Endothelial cell (in vitro differentiated cells): ENCODE data around the gene MMP12. TPM values are rescaled to one million over a fixed set of nuclear protein-coding genes. Genes with fewer than 3 reads are reported as not detected.

Source experiments
- DNase-seq: peaks from one replicate; pipeline ENCODE4 v3.0.0; 2021; ENCODE audit warnings: low spot score
- H3K27ac Mint-ChIP-seq: one replicate; pipeline ENCODE4 v1.8.0; 2021; ENCODE audit warnings: mixed read lengths, inconsistent platforms; ENCODE audit not compliant: unreplicated experiment
- H3K27me3 Mint-ChIP-seq: one replicate; pipeline ENCODE4 v1.8.0; 2021; ENCODE audit warnings: mild to moderate bottlenecking, moderate library complexity, mixed read lengths, inconsistent platforms; ENCODE audit not compliant: unreplicated experiment
- H3K36me3 Mint-ChIP-seq: one replicate; pipeline ENCODE4 v1.8.0; 2021; ENCODE audit warnings: mild to moderate bottlenecking, low read depth, mixed read lengths, inconsistent platforms; ENCODE audit not compliant: unreplicated experiment
- H3K4me1 Mint-ChIP-seq: one replicate; pipeline ENCODE4 v1.8.0; 2021; ENCODE audit warnings: mild to moderate bottlenecking, mixed read lengths, inconsistent platforms; ENCODE audit not compliant: unreplicated experiment
- H3K4me3 Mint-ChIP-seq: one replicate; pipeline ENCODE4 v1.8.0; 2021; ENCODE audit warnings: mild to moderate bottlenecking, mixed read lengths, inconsistent platforms; ENCODE audit not compliant: unreplicated experiment
- H3K9me3 Mint-ChIP-seq: one replicate; pipeline ENCODE4 v1.8.0; 2021; ENCODE audit warnings: mixed read lengths, inconsistent platforms; ENCODE audit not compliant: unreplicated experiment
- total RNA-seq: library from RNA; stranded (reverse); fragmentation: NEBNext Ultra II Directional; extraction: Animal tissue kit (Norgen Biotek cat#: 25700); gene quantifications from one replicate; pipeline ENCODE4 v1.2.1, GENCODE V29; 2021; ENCODE audit not compliant: unreplicated experiment
- TF ChIP-seq, protein P1 (sequence below): fragments of 200-600 bp; sonication (generic); IDR thresholded peaks from one replicate; pipeline ENCODE4 v1.5.0; 2021; ENCODE audit warnings: antibody characterized with exemption; ENCODE audit not compliant: unreplicated experiment

Gene MMP12
- total RNA-seq, 1 donor from 2014 or later = not detected

DNA sequence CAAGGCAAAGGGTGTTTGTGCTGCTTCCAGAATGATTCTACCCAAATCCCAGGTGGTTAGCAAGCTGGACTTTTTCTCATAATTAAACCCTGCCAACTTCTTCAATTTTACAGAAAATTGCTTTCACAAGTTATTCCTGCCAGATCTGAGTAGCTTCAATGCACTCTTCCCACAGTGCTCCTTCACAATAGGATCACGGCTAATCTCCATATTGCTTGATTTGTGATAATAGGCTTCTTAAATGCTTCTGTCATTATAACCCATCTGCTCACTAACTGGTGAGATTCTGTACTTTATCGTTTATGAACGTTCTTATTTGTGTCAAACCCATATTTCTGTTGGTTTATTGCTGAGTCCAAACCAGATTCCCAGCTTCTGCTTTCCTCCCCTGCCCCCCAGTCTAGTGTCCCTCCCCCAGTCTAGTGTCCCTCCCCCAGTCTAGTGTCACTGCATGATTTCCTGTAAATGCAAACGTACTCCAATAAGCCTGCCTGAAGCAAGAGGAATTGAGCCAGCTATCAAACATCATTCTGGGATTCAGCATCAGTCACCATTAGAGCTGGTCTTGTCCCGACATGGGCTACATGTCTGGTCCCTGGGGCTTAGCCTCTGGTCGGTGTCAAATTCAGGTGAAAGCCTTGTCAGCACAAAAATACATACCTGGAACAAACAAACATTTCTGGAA, 45.3 kb downstream of the MMP12 start:
- H3K36me3 Mint-ChIP-seq = no peaks in the 10 kb centered on the region
- H3K27me3 Mint-ChIP-seq = peaks cover 1% of the 10 kb centered on the region
- H3K9me3 Mint-ChIP-seq = no peaks in the 10 kb centered on the region
- TF ChIP-seq, protein P1, sequence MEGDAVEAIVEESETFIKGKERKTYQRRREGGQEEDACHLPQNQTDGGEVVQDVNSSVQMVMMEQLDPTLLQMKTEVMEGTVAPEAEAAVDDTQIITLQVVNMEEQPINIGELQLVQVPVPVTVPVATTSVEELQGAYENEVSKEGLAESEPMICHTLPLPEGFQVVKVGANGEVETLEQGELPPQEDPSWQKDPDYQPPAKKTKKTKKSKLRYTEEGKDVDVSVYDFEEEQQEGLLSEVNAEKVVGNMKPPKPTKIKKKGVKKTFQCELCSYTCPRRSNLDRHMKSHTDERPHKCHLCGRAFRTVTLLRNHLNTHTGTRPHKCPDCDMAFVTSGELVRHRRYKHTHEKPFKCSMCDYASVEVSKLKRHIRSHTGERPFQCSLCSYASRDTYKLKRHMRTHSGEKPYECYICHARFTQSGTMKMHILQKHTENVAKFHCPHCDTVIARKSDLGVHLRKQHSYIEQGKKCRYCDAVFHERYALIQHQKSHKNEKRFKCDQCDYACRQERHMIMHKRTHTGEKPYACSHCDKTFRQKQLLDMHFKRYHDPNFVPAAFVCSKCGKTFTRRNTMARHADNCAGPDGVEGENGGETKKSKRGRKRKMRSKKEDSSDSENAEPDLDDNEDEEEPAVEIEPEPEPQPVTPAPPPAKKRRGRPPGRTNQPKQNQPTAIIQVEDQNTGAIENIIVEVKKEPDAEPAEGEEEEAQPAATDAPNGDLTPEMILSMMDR = no peak
- H3K27ac Mint-ChIP-seq = no peak overlapping the region
- no peaks in the 10 kb centered on the region for H3K4me1 Mint-ChIP-seq
- H3K4me3 Mint-ChIP-seq = no peak overlapping the region
- DNase-seq = no peak

GRCh38 chr11:102824556-102824955, 50.2 kb downstream of the MMP12 start:
- H3K4me3 Mint-ChIP-seq = no peak overlapping the region
- H3K4me1 Mint-ChIP-seq = no peaks in the 10 kb centered on the region
- TF ChIP-seq, protein P1 = no peak
- H3K27me3 Mint-ChIP-seq = no peaks in the 10 kb centered on the region
- no peaks in the 10 kb centered on the region for H3K36me3 Mint-ChIP-seq
- H3K27ac Mint-ChIP-seq = no peak overlapping the region
- DNase-seq = no peak
- H3K9me3 Mint-ChIP-seq = no peaks in the 10 kb centered on the region

DNA sequence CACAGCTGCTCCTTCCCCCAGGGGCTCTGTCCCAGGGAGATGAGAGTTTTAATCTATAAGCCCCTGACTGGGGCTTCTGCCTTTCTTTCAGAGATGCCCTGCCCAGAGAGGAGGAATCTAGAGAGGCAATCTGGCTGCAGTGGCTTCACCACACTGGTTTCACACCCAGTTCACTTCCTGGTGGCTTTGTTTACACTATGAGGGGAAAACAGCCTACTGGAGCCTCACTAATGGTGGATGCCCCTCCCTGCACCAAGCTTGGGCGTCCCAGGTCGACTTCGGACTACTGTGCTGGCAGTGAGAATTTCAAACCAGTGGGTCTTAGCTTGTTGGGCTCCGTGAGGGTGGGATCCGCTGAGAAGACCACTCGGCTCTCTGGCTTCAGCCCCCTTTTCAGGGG, 55.3 kb downstream of the MMP12 start:
- H3K27me3 Mint-ChIP-seq = peaks cover 1% of the 10 kb centered on the region
- no peaks in the 10 kb centered on the region for H3K4me1 Mint-ChIP-seq
- TF ChIP-seq, protein P1 = no peak
- no peaks in the 10 kb centered on the region for H3K36me3 Mint-ChIP-seq
- no peak overlapping the region for H3K27ac Mint-ChIP-seq
- DNase-seq = no peak
- H3K9me3 Mint-ChIP-seq = no peaks in the 10 kb centered on the region
- H3K4me3 Mint-ChIP-seq = no peak overlapping the region

- Mint-ChIP-seq H3K9me3 (no peaks in the 10 kb centered on the region), H3K27ac (no peak overlapping the region), H3K27me3 (peaks cover 1% of the 10 kb centered on the region), H3K36me3 (no peaks in the 10 kb centered on the region), H3K4me1 (no peaks in the 10 kb centered on the region), H3K4me3 (no peak overlapping the region)
- TF ChIP-seq, protein P1 = no peak
- DNase-seq = no peak
Observed at GRCh38 chr11:102813484-102813883, 61.3 kb downstream of the MMP12 start.

Other genes starting within 250 kb of the MMP12 start
- gene MMP20, start 249.7 kb downstream of the MMP12 start, total RNA-seq = not detected
- not detected for gene MMP27, start 169.2 kb downstream of the MMP12 start, total RNA-seq
- not detected for gene MMP8, start 150.0 kb downstream of the MMP12 start, total RNA-seq
- gene MMP10, start 94.4 kb downstream of the MMP12 start, total RNA-seq = not detected
- not detected for gene MMP1, start 76.8 kb downstream of the MMP12 start, total RNA-seq
- not detected for gene MMP3, start 31.4 kb downstream of the MMP12 start, total RNA-seq
- not detected for gene MMP13, start 80.8 kb upstream of the MMP12 start, total RNA-seq
- 28.5 TPM for gene DCUN1D5, start 217.2 kb upstream of the MMP12 start, total RNA-seq
- gene DYNC2H1, start 234.4 kb upstream of the MMP12 start, total RNA-seq = 7.9 TPM